K562 (cell line): ENCODE data around the gene OXSR1. TPM values are rescaled to one million over a fixed set of nuclear protein-coding genes. Genes with fewer than 3 reads are reported as not detected.

Source experiments
- ATAC-seq: fragments of 200-7000 bp; cut with Tn5 transposase; 3 replicates; pipeline ENCODE4 v1.9.1; 2020; ENCODE audit warnings: moderate library complexity
- BruUV-seq: library from RNA; stranded (reverse); fragments of 400-500 nt; replicated peaks from 2 replicates; lab custom pipeline; 2021; lab: Mats Ljungman, UMichigan
- CTCF ChIA-PET: fragments of 300-600 bp; formaldehyde crosslinking; extraction: SDS; loops from one replicate; lab custom pipeline; 2021; ENCODE audit warnings: low intra/inter-chr PET ratio; lab: Yijun Ruan, JAX
- POLR2A ChIA-PET: fragments of 300-600, 350-650 bp; sonication (Branson Sonifier 250); formaldehyde crosslinking; extraction: SDS; loops from one replicate; lab custom pipeline; 2021; ENCODE audit warnings: antibody characterized with exemption, inconsistent platforms; lab: Yijun Ruan, JAX
- DNase-seq, 4 experiments: peaks; one replicate each; pipeline versions ENCODE4 v3.0.0 to v3.0.0-alpha.2; 2011 to 2018; ENCODE audit warnings: low spot score in 3 of 4, mixed read lengths in 3 of 4; ENCODE audit errors: extremely low read depth in 1 of 4
- FAIRE-seq: peaks from 2 replicates; lab custom pipeline; 2011; peaks lifted over from hg19 to GRCh38; lab: Jason Lieb, UNC
- H2AFZ ChIP-seq: 2 replicates; pipeline ENCODE4 v1.6.0; 2011; ENCODE audit warnings: low read depth, low read length, control low read depth, inconsistent platforms
- H3K27ac ChIP-seq: fragments of 200-600 bp; 3 replicates; pipeline ENCODE4 v1.8.0; 2011; ENCODE audit warnings: low read depth, mild to moderate bottlenecking, control low read depth, inconsistent platforms, low read length, moderate library complexity, mixed read lengths; ENCODE audit errors: extremely low read depth
- H3K27me3 ChIP-seq, 2 experiments: fragments of 300-600 bp in 1 of 2; 2 replicates in 1 of 2; 3 replicates in 1 of 2; pipeline versions ENCODE4 v1.6.0 to v1.8.0; 2011; ENCODE audit warnings: inconsistent platforms in 2 of 2, low read length in 2 of 2, mild to moderate bottlenecking in 1 of 2, mixed read lengths in 1 of 2, moderate library complexity in 1 of 2; ENCODE audit not compliant: control insufficient read depth in 2 of 2, insufficient read depth in 2 of 2
- H3K36me3 ChIP-seq: fragments of 300-600 bp; 3 replicates; pipeline ENCODE4 v1.8.0; 2011; ENCODE audit warnings: mild to moderate bottlenecking, low read length, inconsistent platforms; ENCODE audit not compliant: control insufficient read depth, insufficient read depth
- H3K4me1 ChIP-seq, 2 experiments: fragments of 200-600 bp in 1 of 2; replicated peaks in 1 of 2; 2 replicates in 1 of 2; 3 replicates in 1 of 2; pipeline versions ENCODE4 v1.5.1 to v1.8.0; 2011; ENCODE audit warnings: inconsistent platforms in 2 of 2, low read length in 2 of 2, mild to moderate bottlenecking in 1 of 2, mixed read lengths in 1 of 2, moderate library complexity in 1 of 2; ENCODE audit not compliant: control insufficient read depth in 2 of 2, insufficient read depth in 2 of 2
- H3K4me2 ChIP-seq: 2 replicates; pipeline ENCODE4 v1.6.1; 2011; ENCODE audit warnings: low read length, control low read depth, inconsistent platforms, mixed read lengths; ENCODE audit not compliant: insufficient read depth
- H3K4me3 ChIP-seq: fragments of 200-600 bp; sonication (generic), shearing (Covaris generic); 2 replicates; pipeline ENCODE4 v1.5.1; 2016; ENCODE audit warnings: control low read depth, inconsistent platforms
- H3K79me2 ChIP-seq: fragments of 200-600 bp; 3 replicates; pipeline ENCODE4 v1.8.0; 2011; ENCODE audit warnings: low read length, inconsistent platforms; ENCODE audit not compliant: control insufficient read depth, insufficient read depth
- H3K9ac ChIP-seq, 2 experiments: 2 replicates each; pipeline versions ENCODE4 v1.6.0 to v1.6.1; 2011; ENCODE audit warnings: low read depth in 2 of 2, low read length in 2 of 2, control low read depth in 1 of 2, inconsistent platforms in 1 of 2, mild to moderate bottlenecking in 1 of 2, mixed read lengths in 1 of 2; ENCODE audit not compliant: insufficient read depth in 1 of 2
- H3K9me1 ChIP-seq: one replicate; pipeline ENCODE4 v1.6.0; 2011; ENCODE audit warnings: inconsistent platforms, mild to moderate bottlenecking, low read length, moderate library complexity; ENCODE audit not compliant: control insufficient read depth, insufficient read depth
- H3K9me3 ChIP-seq: replicated peaks from 2 replicates; pipeline ENCODE4 v1.5.1; 2011; ENCODE audit warnings: low read depth, low read length, inconsistent platforms; ENCODE audit not compliant: control insufficient read depth, insufficient read depth
- H4K20me1 ChIP-seq: replicated peaks from 2 replicates; pipeline ENCODE4 v1.6.1; 2011; ENCODE audit warnings: low read length, inconsistent platforms, mixed read lengths; ENCODE audit not compliant: control insufficient read depth, insufficient read depth
- C11orf30 ChIP-seq: fragments of 450-650 bp; IDR thresholded peaks from 2 replicates; pipeline ENCODE4 v1.6.1; 2016; ENCODE audit warnings: low read depth, mild to moderate bottlenecking
- EGR1 ChIP-seq: fragments of 450-650 bp; conservative IDR thresholded peaks from 2 replicates; pipeline ENCODE4 v1.6.1; 2017; ENCODE audit warnings: mild to moderate bottlenecking
- EZH2 ChIP-seq: IDR thresholded peaks from 2 replicates; pipeline ENCODE4 v1.6.1; 2012; ENCODE audit warnings: low read depth, mild to moderate bottlenecking, inconsistent platforms, low read length, borderline replicate concordance
- KDM1A ChIP-seq, 2 experiments: fragments of 450-650 bp; IDR thresholded peaks; 2 replicates each; pipeline ENCODE4 v1.6.1; 2016; ENCODE audit warnings: mild to moderate bottlenecking in 2 of 2
- MAFF ChIP-seq: IDR thresholded peaks from 2 replicates; pipeline ENCODE4 v1.6.1; 2012; ENCODE audit warnings: low read length, improper control_type of control experiment
- MAFG ChIP-seq: fragments of 450-650 bp; conservative IDR thresholded peaks from 2 replicates; pipeline ENCODE4 v1.6.1; 2016; ENCODE audit warnings: missing genetic modification characterization, missing compliant biosample characterization
- NCOR1 ChIP-seq: fragments of 450-650 bp; IDR thresholded peaks from 2 replicates; pipeline ENCODE4 v1.6.1; 2016; ENCODE audit warnings: mild to moderate bottlenecking, moderate library complexity
- STAG1 ChIP-seq: sonication (generic); formaldehyde crosslinking; IDR thresholded peaks from 2 replicates; pipeline ENCODE4 v1.5.0; 2020; ENCODE audit warnings: missing genetic modification reagents, borderline replicate concordance
- ZEB2 ChIP-seq: fragments of 450-650 bp; IDR thresholded peaks from 2 replicates; pipeline ENCODE4 v1.6.1; 2016
- ZNF12 ChIP-seq: sonication (generic); formaldehyde crosslinking; IDR thresholded peaks from 2 replicates; pipeline ENCODE4 v1.4.0; 2020; ENCODE audit warnings: mild to moderate bottlenecking, missing genetic modification reagents
- ZNF384 ChIP-seq: IDR thresholded peaks from 2 replicates; pipeline ENCODE4 v1.6.1; 2012; ENCODE audit warnings: low read depth, low read length, improper control_type of control experiment
- ZNF41 ChIP-seq: fragments of 250-450 bp; sonication (Bioruptor Pico); conservative IDR thresholded peaks from 2 replicates; pipeline ENCODE4 v1.4.0; 2020; ENCODE audit warnings: mild to moderate bottlenecking
- WGBS: fragments of 100-300 bp; shearing (Covaris generic); methylation state at CpG from one replicate; pipeline ENCODE4 v1.1.6; 2016; ENCODE audit warnings: low coverage, mixed read lengths; ENCODE audit not compliant: insufficient coverage; ENCODE audit errors: missing lambda C conversion rate; 5-methylcytosine and 5-hydroxymethylcytosine counted together
- in situ Hi-C: fragments of 300-500 bp; cut with MboI; formaldehyde crosslinking; loops from 4 replicates; pipeline ENCODE4 v1.15.0; 2018; ENCODE audit warnings: inconsistent platforms, mixed read lengths
- intact Hi-C: fragments of 100-400 bp; cut with micrococcal nuclease; formaldehyde crosslinking; loops from 2 replicates; pipeline ENCODE4 v1.14.2; 2022
- polyA plus RNA-seq, 8 experiments: library from polyadenylated mRNA; depleted of rRNA in 4 of 8; stranded (reverse) in 5 of 8; unstranded in 3 of 8; fragments of >200 nt; fragmentation: Nextera tagmentation in 2 of 8; fragmentation: Illumina TruSeq in 1 of 8; extraction: Ambion mirVana in 2 of 8; extraction: Trizol in 1 of 8; gene quantifications; 2 replicates each; pipeline versions ENCODE4 v1.2.1 to v1.2.3, GENCODE V29; 2011 to 2014; ENCODE audit warnings: inconsistent platforms in 1 of 8, missing spikeins in 1 of 8
- total RNA-seq, 7 experiments: library from RNA; depleted of rRNA in 6 of 7; stranded (reverse); fragments of >200 nt in 6 of 7; fragmentation: Illumina TruSeq in 2 of 7; extraction: Trizol in 2 of 7; gene quantifications; 2 replicates each; pipeline versions ENCODE4 v1.2.1 to v1.2.3, GENCODE V29; 2011 to 2021; ENCODE audit warnings: low replicate concordance in 1 of 7
- TF ChIP-seq, protein P1 (sequence below): fragments of 450-650 bp; formaldehyde crosslinking; IDR thresholded peaks from 2 replicates; pipeline ENCODE4 v1.4.0; 2020; ENCODE audit warnings: mild to moderate bottlenecking, mixed read lengths
- TF ChIP-seq, protein P2 (sequence below): sonication (generic); formaldehyde crosslinking; IDR thresholded peaks from 2 replicates; pipeline ENCODE4 v1.8.1; 2023; ENCODE audit warnings: mild to moderate bottlenecking, missing genetic modification reagents
- TF ChIP-seq, protein P3 (sequence below): conservative IDR thresholded peaks from 2 replicates; pipeline ENCODE4 v1.6.1; 2011; ENCODE audit warnings: low read depth, mild to moderate bottlenecking, low read length; ENCODE audit not compliant: control insufficient read depth

The OXSR1 gene
- total and polyA plus RNA-seq, 9 of the 15 experiments (the other 6 are each of a cell fraction or from before 2014, with no cell fraction given) = 15.7 to 87.6 (median 48.7) TPM

DNA sequence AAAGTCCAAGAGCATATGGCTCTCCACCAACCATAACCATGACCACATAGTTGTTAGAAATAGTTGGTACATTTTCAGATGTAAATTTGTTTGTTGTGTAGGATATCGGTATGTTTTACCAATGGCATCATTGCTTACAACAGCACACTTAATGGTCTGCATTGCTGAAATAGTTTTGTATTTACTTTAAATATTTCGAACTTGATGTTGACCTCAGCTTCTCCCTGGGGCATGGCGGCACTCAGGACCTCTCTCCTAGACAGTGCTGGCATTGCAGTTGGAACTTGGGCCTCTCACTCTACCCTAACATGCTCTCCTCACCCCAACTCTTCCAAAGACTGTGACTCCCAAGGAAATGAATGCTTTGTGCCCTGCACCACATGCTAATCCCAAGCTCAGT lies 105.3 kb downstream of the OXSR1 start:
- POLR2A ChIA-PET = no interaction called here
- no peak for FAIRE-seq
- CTCF ChIA-PET = interaction anchor here (0.6 kb wide), 1 partner anchor 573 kb away, joined by 3 read pairs; no protein-coding TSS in a partner anchor

DNA sequence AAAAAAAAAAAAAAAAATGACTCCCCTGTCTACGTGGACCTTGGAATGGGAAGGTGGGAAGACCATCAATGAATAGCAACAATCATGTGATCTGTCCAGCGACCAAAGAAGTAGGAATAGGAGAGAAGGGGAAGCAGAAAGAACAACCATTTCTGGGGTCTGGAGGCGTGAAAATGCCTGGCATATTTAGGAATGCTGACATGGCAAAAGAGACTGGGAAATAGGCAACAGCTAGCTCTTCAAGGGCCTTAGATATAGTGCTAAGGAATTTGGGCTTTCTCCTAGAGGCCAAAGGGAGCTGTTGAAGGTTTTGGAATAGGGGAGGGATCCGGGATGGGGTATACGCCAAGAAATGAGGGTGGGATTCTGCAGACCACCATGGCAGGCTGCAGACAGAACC lies 106.2 kb downstream of the OXSR1 start:
- ChIA-PET POLR2A (interaction anchor here (0.5 to 0.7 kb wide), 4 partner anchors 10 to 882 kb away, joined by 3 read pairs; no protein-coding TSS in a partner anchor), CTCF (no interaction called here)
- Histone ChIP-seq H3K4me3 (no peak overlapping the region), H2AFZ (no peak overlapping the region), H3K4me2 (no peak overlapping the region), H3K9ac (no peak overlapping the region), H3K9me1 (peaks cover 3% of the 10 kb centered on the region), H3K9me3 (no peaks in the 10 kb centered on the region), H3K27ac (no peak overlapping the region), H3K79me2 (no peaks in the 10 kb centered on the region), H4K20me1 (no peaks in the 10 kb centered on the region), H3K27me3 (no peaks in the 10 kb centered on the region; a peak in 2 of 5 replicates), H3K36me3 (no peaks in the 10 kb centered on the region), H3K4me1 (peaks cover 6 to 14% of the 10 kb centered on the region in 2 experiments; a peak in 3 of 5 replicates)
- DNase-seq = no peak
- 22% methylated on average over 5 of the region's 5 CpGs for WGBS
- no peak for ATAC-seq
- no TSS peak for BruUV-seq
- intact Hi-C loops (no loop called here), in situ Hi-C loops (no loop called here)
- no peak for FAIRE-seq
- TF ChIP-seq EGR1 = no peak
- TF ChIP-seq ZNF384 = no peak
- TF ChIP-seq EZH2 = no peak
- peak; percentile 83 for TF ChIP-seq MAFG (tag)
- no peak for TF ChIP-seq ZEB2
- TF ChIP-seq, protein P1, sequence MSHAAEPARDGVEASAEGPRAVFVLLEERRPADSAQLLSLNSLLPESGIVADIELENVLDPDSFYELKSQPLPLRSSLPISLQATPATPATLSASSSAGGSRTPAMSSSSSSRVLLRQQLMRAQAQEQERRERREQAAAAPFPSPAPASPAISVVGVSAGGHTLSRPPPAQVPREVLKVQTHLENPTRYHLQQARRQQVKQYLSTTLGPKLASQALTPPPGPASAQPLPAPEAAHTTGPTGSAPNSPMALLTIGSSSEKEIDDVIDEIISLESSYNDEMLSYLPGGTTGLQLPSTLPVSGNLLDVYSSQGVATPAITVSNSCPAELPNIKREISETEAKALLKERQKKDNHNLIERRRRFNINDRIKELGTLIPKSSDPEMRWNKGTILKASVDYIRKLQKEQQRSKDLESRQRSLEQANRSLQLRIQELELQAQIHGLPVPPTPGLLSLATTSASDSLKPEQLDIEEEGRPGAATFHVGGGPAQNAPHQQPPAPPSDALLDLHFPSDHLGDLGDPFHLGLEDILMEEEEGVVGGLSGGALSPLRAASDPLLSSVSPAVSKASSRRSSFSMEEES (CRISPR knock-in tag) = peak; percentile 32
- TF ChIP-seq MAFF = peak; percentile 90
- TF ChIP-seq, protein P2, sequence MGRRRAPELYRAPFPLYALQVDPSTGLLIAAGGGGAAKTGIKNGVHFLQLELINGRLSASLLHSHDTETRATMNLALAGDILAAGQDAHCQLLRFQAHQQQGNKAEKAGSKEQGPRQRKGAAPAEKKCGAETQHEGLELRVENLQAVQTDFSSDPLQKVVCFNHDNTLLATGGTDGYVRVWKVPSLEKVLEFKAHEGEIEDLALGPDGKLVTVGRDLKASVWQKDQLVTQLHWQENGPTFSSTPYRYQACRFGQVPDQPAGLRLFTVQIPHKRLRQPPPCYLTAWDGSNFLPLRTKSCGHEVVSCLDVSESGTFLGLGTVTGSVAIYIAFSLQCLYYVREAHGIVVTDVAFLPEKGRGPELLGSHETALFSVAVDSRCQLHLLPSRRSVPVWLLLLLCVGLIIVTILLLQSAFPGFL = no peak
- TF ChIP-seq KDM1A (IDR thresholded peaks at IDR 0.05) = no peak
- TF ChIP-seq, protein P3, sequence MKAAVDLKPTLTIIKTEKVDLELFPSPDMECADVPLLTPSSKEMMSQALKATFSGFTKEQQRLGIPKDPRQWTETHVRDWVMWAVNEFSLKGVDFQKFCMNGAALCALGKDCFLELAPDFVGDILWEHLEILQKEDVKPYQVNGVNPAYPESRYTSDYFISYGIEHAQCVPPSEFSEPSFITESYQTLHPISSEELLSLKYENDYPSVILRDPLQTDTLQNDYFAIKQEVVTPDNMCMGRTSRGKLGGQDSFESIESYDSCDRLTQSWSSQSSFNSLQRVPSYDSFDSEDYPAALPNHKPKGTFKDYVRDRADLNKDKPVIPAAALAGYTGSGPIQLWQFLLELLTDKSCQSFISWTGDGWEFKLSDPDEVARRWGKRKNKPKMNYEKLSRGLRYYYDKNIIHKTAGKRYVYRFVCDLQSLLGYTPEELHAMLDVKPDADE = no peak
- peak; percentile 85 for TF ChIP-seq C11orf30

More for the DNA sequence above, 105.3 kb downstream of the OXSR1 start:
- in situ Hi-C loops = no loop called here
- Histone ChIP-seq H3K9me3 (no peaks in the 10 kb centered on the region), H3K27ac (no peak overlapping the region), H3K4me3 (no peak overlapping the region), H4K20me1 (no peaks in the 10 kb centered on the region), H3K27me3 (peaks cover 0 to 7% of the 10 kb centered on the region in 2 experiments; a peak in 2 of 5 replicates), H3K4me2 (no peak overlapping the region), H2AFZ (no peak overlapping the region), H3K9ac (no peak overlapping the region), H3K36me3 (no peaks in the 10 kb centered on the region), H3K79me2 (no peaks in the 10 kb centered on the region), H3K4me1 (peaks cover 6 to 14% of the 10 kb centered on the region in 2 experiments; a peak in 3 of 5 replicates), H3K9me1 (peaks cover 3% of the 10 kb centered on the region)
- WGBS = 32% methylated on average over 3 of the region's 3 CpGs
- TF ChIP-seq ZNF12 (CRISPR knock-in tag) = no peak
- TF ChIP-seq STAG1 = no peak
- no peak for TF ChIP-seq ZNF41
- TF ChIP-seq NCOR1 = no peak
- no TSS peak for BruUV-seq
- no peak for ATAC-seq
- intact Hi-C loops = no loop called here
- no peak for DNase-seq
